RWPE2 (cell line): ENCODE results near the gene MAST2.
"Not testable (repeated sequence)": the region's sequence is repeated elsewhere in the genome, so short reads cannot be mapped to it uniquely, and the experiment has no call there.

Source experiments
- ATAC-seq: fragments of 200-7000 bp; cut with Tn5 transposase; 3 replicates; pipeline ENCODE4 v1.9.1; 2021; ENCODE audit warnings: low read depth
- DNase-seq: peaks from one replicate; pipeline ENCODE4 v3.0.0-alpha.2; 2020; ENCODE audit warnings: low spot score
- H3K27ac ChIP-seq: fragments of 450-650 bp; 2 replicates; pipeline ENCODE4 v1.5.1; 2017; ENCODE audit warnings: mild to moderate bottlenecking; ENCODE audit not compliant: poor library complexity, severe bottlenecking
- H3K27me3 ChIP-seq: fragments of 250-450 bp; sonication (Bioruptor Pico); 2 replicates; pipeline ENCODE4 v1.5.1; 2021; ENCODE audit warnings: mild to moderate bottlenecking, moderate library complexity; ENCODE audit not compliant: insufficient read depth, poor library complexity, severe bottlenecking
- H3K36me3 ChIP-seq: fragments of 250-450 bp; sonication (Bioruptor Pico); 2 replicates; pipeline ENCODE4 v1.5.1; 2020; ENCODE audit warnings: low read depth, mild to moderate bottlenecking, moderate library complexity
- H3K4me1 ChIP-seq: fragments of 250-450 bp; sonication (Bioruptor Pico); 2 replicates; pipeline ENCODE4 v1.5.1; 2021; ENCODE audit warnings: mild to moderate bottlenecking, moderate library complexity; ENCODE audit not compliant: insufficient read depth, poor library complexity, severe bottlenecking
- H3K4me3 ChIP-seq: fragments of 250-450 bp; sonication (Bioruptor Pico); 2 replicates; pipeline ENCODE4 v1.5.1; 2021; ENCODE audit warnings: mild to moderate bottlenecking, moderate library complexity; ENCODE audit not compliant: severe bottlenecking
- H3K9me3 ChIP-seq: fragments of 250-450 bp; sonication (Bioruptor Pico); 2 replicates; pipeline ENCODE4 v1.5.1; 2021; ENCODE audit warnings: mild to moderate bottlenecking, moderate library complexity; ENCODE audit not compliant: severe bottlenecking
- CTCF ChIP-seq: fragments of 450-650 bp; IDR thresholded peaks from one replicate; pipeline ENCODE4 v1.5.1; 2017; ENCODE audit warnings: mild to moderate bottlenecking, moderate library complexity; ENCODE audit not compliant: poor library complexity, severe bottlenecking

MAST2 gene

GRCh38 chr1:45923343-45923742 lies 119.9 kb downstream of the MAST2 start:
- no peaks in the 10 kb centered on the region for H3K36me3 ChIP-seq
- no peaks in the 10 kb centered on the region for H3K27me3 ChIP-seq
- DNase-seq: no peak
- no peaks in the 10 kb centered on the region for H3K4me1 ChIP-seq
- no peak for ATAC-seq
- no peaks in the 10 kb centered on the region for H3K9me3 ChIP-seq
- no peak overlapping the region for H3K4me3 ChIP-seq
- H3K27ac ChIP-seq: no peak overlapping the region
- no peak for TF ChIP-seq CTCF

- Histone ChIP-seq H3K27me3 (no peaks in the 10 kb centered on the region), H3K36me3 (no peaks in the 10 kb centered on the region), H3K4me3 (no peak overlapping the region), H3K27ac (no peak overlapping the region), H3K4me1 (no peaks in the 10 kb centered on the region), H3K9me3 (no peaks in the 10 kb centered on the region)
- no peak for TF ChIP-seq CTCF
- no peak for ATAC-seq
- no peak for DNase-seq
Measured at GRCh38 chr1:45924736-45925135, 121.3 kb downstream of the MAST2 start.

- H3K36me3 ChIP-seq: no peaks in the 10 kb centered on the region
- no peaks in the 10 kb centered on the region for H3K4me1 ChIP-seq
- no peak overlapping the region for H3K27ac ChIP-seq
- no peak for DNase-seq
- TF ChIP-seq CTCF: no peak
- H3K27me3 ChIP-seq: no peaks in the 10 kb centered on the region
- no peak for ATAC-seq
- H3K4me3 ChIP-seq: no peak overlapping the region
- no peaks in the 10 kb centered on the region for H3K9me3 ChIP-seq
Measured at GRCh38 chr1:45925728-45926287, 122.4 kb downstream of the MAST2 start.

GRCh38 chr1:45926330-45926729 lies 122.9 kb downstream of the MAST2 start:
- no peaks in the 10 kb centered on the region for H3K4me1 ChIP-seq
- no peak overlapping the region for H3K4me3 ChIP-seq
- DNase-seq (no peak), ATAC-seq (no peak)
- TF ChIP-seq CTCF: no peak
- H3K27me3 ChIP-seq: no peaks in the 10 kb centered on the region
- H3K9me3 ChIP-seq: no peaks in the 10 kb centered on the region
- H3K36me3 ChIP-seq: no peaks in the 10 kb centered on the region
- H3K27ac ChIP-seq: no peak overlapping the region

GRCh38 chr1:45927231-45927915 lies 124.0 kb downstream of the MAST2 start:
- not testable (repeated sequence) for H3K36me3 ChIP-seq, H3K4me3 ChIP-seq, H3K4me1 ChIP-seq, H3K9me3 ChIP-seq, DNase-seq, H3K27me3 ChIP-seq, ATAC-seq, H3K27ac ChIP-seq
